ENCODE data around the gene TMC5. TPM values are rescaled to one million over a fixed set of nuclear protein-coding genes. Genes with fewer than 3 reads are reported as not detected.

TMC5 gene
- total and polyA plus RNA-seq, 2 donors (not counting 3 experiments of a cell fraction or from before 2014, with no cell fraction given): not detected

- no TSS peak for BruUV-seq (replicated peaks)
- H3K9me3 ChIP-seq (replicated peaks; ENCODE audit: control insufficient read depth, insufficient read depth, low read length): no peaks in the 10 kb centered on the region
- H3K27me3 ChIP-seq (ENCODE audit: control insufficient read depth in 2 of 2, insufficient read depth in 2 of 2, low read length in 2 of 2): no peaks in the 10 kb centered on the region
- no peak overlapping the region for H3K4me3 ChIP-seq (replicated peaks in 1 of 3; ENCODE audit: insufficient read depth in 1 of 3, low read depth in 1 of 3, low read length in 3 of 3)
- dilution Hi-C loops (cut with MboI; ENCODE audit: extremely low pct_ligation_motif_present, low sequenced_read_pairs): no loop called here
- DNase-seq (ENCODE audit: low read depth, low spot score) (peak; percentile 73), FAIRE-seq (peak; percentile 88)
- H3K9me1 ChIP-seq (replicated peaks; ENCODE audit: control insufficient read depth, extremely low read depth, insufficient read depth, low read length): no peaks in the 10 kb centered on the region
- no peak overlapping the region for H2AFZ ChIP-seq (ENCODE audit: low read depth, low read length)
- H3K79me2 ChIP-seq (ENCODE audit: control insufficient read depth, insufficient read depth, low read length): no peaks in the 10 kb centered on the region
- no peak overlapping the region for H3K27ac ChIP-seq (ENCODE audit: insufficient read depth, low read depth, low read length)
- H3K4me1 ChIP-seq (ENCODE audit: control insufficient read depth, extremely low read depth, insufficient read depth, low read length): peaks cover 7% of the 10 kb centered on the region
- intact Hi-C loops (cut with micrococcal nuclease): loop anchor here (1.0 to 5.0 kb wide), 4 partner anchors 100 to 416 kb away; no protein-coding TSS in a partner anchor
- TF ChIP-seq GATA2 (IDR thresholded peaks at IDR 0.05; ENCODE audit: insufficient read depth, insufficient read length, low read depth, low read length) (no peak), CTCF (IDR thresholded peaks at IDR 0.05; ENCODE audit: extremely low read depth in 1 of 2, insufficient read depth in 1 of 2, low read depth in 1 of 2, low read length in 2 of 2) (peak; percentile 71 to 77), FOS (IDR thresholded peaks at IDR 0.05; ENCODE audit: borderline replicate concordance, insufficient read depth, low read length) (no peak), EZH2 (IDR thresholded peaks at IDR 0.05; ENCODE audit: borderline replicate concordance, low read depth, low read length, severe bottlenecking) (no peak), MYC (IDR thresholded peaks at IDR 0.05; ENCODE audit: low read depth, low read length) (no peak)
- ChIA-PET POLR2A (interaction anchor here (0.5 kb wide), 1 partner anchor 417 kb away, joined by 5 read pairs; no protein-coding TSS in a partner anchor), CTCF (interaction anchor here (0.6 to 3.4 kb wide), 45 partner anchors 9 to 702 kb away, joined by 3 to 71 read pairs (median 4); partner anchors contain the start of genes ARL6IP1, CCP110, GDE1 and TMC7)
- H3K36me3 ChIP-seq (ENCODE audit: control insufficient read depth in 2 of 2, extremely low read depth in 1 of 2, insufficient read depth in 2 of 2, low read length in 2 of 2): peaks cover 2 to 9% of the 10 kb centered on the region in 2 experiments
- no peak overlapping the region for H3K4me2 ChIP-seq (ENCODE audit: insufficient read depth, low read length)
- H4K20me1 ChIP-seq (replicated peaks; ENCODE audit: control insufficient read depth, extremely low read depth, insufficient read depth, low read length): no peaks in the 10 kb centered on the region
- no peak overlapping the region for H3K9ac ChIP-seq (replicated peaks; ENCODE audit: extremely low read depth, insufficient read depth, low read length)
These were observed 84.9 kb downstream of the TMC5 start for GRCh38 chr16:19502395-19503131.
